Measurements from ENCODE around the gene TTC17.
A peak's percentile ranks its signal among the peaks of the same experiment; 100 is the strongest.

TTC17 gene

DNA sequence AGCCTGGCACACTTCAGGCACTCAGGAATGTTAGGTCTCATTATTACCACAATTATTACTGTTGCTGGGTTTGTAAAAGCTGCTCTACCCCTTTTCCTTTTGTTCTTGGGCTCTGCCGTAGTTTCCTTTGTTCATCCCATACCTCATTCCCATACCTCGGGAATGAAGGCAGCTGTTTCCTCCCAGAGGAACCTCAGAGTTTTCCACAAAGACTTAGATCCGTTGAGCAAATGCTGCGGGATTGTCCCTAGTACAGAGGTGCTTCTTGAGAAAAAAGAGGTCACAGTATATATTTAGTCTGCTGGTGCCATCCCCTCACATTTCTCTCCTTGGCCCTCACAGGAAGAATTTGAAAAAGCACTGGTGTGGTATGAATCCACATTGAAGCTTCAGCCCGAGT lies 134.7 kb downstream of the TTC17 start (continued):
- TF ChIP-seq ZNF513 (tag by site-specific recombination; IDR thresholded peaks at IDR 0.05) (no peak), SETDB1 (IDR thresholded peaks at IDR 0.05; ENCODE audit: insufficient read length, low read length) (no peak), KLF10 (tag by site-specific recombination; IDR thresholded peaks at IDR 0.05) (no peak), CTCF (tag by site-specific recombination; IDR thresholded peaks at IDR 0.05) (no peak), ZNF596 (tag by site-specific recombination; IDR thresholded peaks at IDR 0.05) (no peak), ZNF26 (tag by site-specific recombination; IDR thresholded peaks at IDR 0.05) (no peak), ZNF112 (tag by site-specific recombination; IDR thresholded peaks at IDR 0.05) (no peak), ZNF530 (tag by site-specific recombination; IDR thresholded peaks at IDR 0.05; ENCODE audit: low read depth) (no peak), ZEB2 (tag by site-specific recombination; IDR thresholded peaks at IDR 0.05) (no peak), BCL11A (tag by site-specific recombination; IDR thresholded peaks at IDR 0.05; ENCODE audit: low read depth) (no peak), ZNF510 (tag by site-specific recombination; IDR thresholded peaks at IDR 0.05; ENCODE audit: insufficient replicate concordance) (no peak)

GRCh38 chr11:43497144-43497543 lies 138.4 kb downstream of the TTC17 start:
- no peak for TF ChIP-seq ZBTB48 (tag by site-specific recombination; IDR thresholded peaks at IDR 0.05)
- 0 out of 2 replicates have a peak, but pooled peaks have one; percentile 13 for TF ChIP-seq ZIC2 (tag by site-specific recombination; IDR thresholded peaks at IDR 0.05)
- Histone ChIP-seq H3K9me3 (ENCODE audit: control insufficient read depth, insufficient read depth, low read depth, low read length) (no peaks in the 10 kb centered on the region), H3K4me1 (ENCODE audit: control insufficient read depth, insufficient read depth, low read length) (no peaks in the 10 kb centered on the region), H3K27ac (ENCODE audit: extremely low read depth, low read depth, low read length) (no peak overlapping the region), H3K36me3 (ENCODE audit: control insufficient read depth in 2 of 2, insufficient read depth in 1 of 2, low read length in 2 of 2) (peaks cover 0 to 28% of the 10 kb centered on the region in 2 experiments; a peak in 1 of 3 replicates), H3K4me3 (ENCODE audit: low read depth, low read length) (no peak overlapping the region)
- POLR2A ChIA-PET: interaction anchor here (0.6 kb wide), 1 partner anchor 335 kb away, joined by 3 read pairs; no protein-coding TSS in a partner anchor
- CTCF ChIA-PET: interaction anchor here (0.7 to 1.5 kb wide), 3 partner anchors 76 to 104 kb away, joined by 4 to 5 read pairs (median 4); no protein-coding TSS in a partner anchor

DNA sequence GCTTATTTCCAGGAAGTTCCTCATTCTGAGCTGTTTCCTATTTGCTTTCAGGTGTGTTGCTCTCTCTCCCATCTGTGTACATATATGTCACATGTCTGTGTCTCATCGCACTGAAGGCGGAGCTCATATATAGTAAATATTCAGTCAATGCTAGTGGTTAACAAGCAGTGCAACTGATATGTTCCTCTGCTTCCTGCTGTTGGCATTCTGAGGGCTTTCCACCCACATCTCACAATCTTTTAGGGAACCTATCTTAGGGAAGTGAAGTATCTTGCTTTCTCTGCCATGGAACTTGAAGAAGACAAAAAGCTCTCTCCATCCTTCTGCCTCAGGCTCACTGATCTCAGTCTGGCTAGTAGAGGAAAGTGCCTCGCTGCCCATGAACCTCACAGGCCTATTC lies 139.8 kb downstream of the TTC17 start:
- Histone ChIP-seq H3K4me3 (ENCODE audit: low read depth, low read length) (no peak overlapping the region), H3K4me1 (ENCODE audit: control insufficient read depth, insufficient read depth, low read length) (no peaks in the 10 kb centered on the region), H3K36me3 (ENCODE audit: control insufficient read depth in 2 of 2, insufficient read depth in 1 of 2, low read length in 2 of 2) (peaks cover 0 to 14% of the 10 kb centered on the region in 2 experiments; a peak in 1 of 3 replicates), H3K9me3 (ENCODE audit: control insufficient read depth, insufficient read depth, low read depth, low read length) (no peaks in the 10 kb centered on the region), H3K27ac (ENCODE audit: extremely low read depth, low read depth, low read length) (no peak overlapping the region)
- CTCF ChIA-PET: interaction anchor here (1.2 kb wide), 1 partner anchor 60 kb away, joined by 4 read pairs; no protein-coding TSS in a partner anchor
- TF ChIP-seq ZNF707 (tag by site-specific recombination; IDR thresholded peaks at IDR 0.05) (no peak), ZNF530 (tag by site-specific recombination; IDR thresholded peaks at IDR 0.05; ENCODE audit: low read depth) (no peak), ZNF274 (IDR thresholded peaks at IDR 0.05; ENCODE audit: low read length) (no peak), ZNF274 (tag by site-specific recombination; IDR thresholded peaks at IDR 0.05; ENCODE audit: borderline replicate concordance) (no peak), ZNF133 (tag by site-specific recombination; IDR thresholded peaks at IDR 0.05) (no peak), ZNF623 (tag by site-specific recombination; IDR thresholded peaks at IDR 0.05) (no peak), ZNF157 (tag by site-specific recombination; IDR thresholded peaks at IDR 0.05) (no peak)
- POLR2A ChIA-PET: no interaction called here
